GM18526 (cell line): ENCODE results near the gene TOR2A.

ENCODE experiments used
- POLR2A ChIP-seq: IDR thresholded peaks from 3 replicates; pipeline ENCODE4 v1.6.1; 2011; ENCODE audit not compliant: insufficient read length; ENCODE audit errors: extremely low read depth

TOR2A gene

DNA sequence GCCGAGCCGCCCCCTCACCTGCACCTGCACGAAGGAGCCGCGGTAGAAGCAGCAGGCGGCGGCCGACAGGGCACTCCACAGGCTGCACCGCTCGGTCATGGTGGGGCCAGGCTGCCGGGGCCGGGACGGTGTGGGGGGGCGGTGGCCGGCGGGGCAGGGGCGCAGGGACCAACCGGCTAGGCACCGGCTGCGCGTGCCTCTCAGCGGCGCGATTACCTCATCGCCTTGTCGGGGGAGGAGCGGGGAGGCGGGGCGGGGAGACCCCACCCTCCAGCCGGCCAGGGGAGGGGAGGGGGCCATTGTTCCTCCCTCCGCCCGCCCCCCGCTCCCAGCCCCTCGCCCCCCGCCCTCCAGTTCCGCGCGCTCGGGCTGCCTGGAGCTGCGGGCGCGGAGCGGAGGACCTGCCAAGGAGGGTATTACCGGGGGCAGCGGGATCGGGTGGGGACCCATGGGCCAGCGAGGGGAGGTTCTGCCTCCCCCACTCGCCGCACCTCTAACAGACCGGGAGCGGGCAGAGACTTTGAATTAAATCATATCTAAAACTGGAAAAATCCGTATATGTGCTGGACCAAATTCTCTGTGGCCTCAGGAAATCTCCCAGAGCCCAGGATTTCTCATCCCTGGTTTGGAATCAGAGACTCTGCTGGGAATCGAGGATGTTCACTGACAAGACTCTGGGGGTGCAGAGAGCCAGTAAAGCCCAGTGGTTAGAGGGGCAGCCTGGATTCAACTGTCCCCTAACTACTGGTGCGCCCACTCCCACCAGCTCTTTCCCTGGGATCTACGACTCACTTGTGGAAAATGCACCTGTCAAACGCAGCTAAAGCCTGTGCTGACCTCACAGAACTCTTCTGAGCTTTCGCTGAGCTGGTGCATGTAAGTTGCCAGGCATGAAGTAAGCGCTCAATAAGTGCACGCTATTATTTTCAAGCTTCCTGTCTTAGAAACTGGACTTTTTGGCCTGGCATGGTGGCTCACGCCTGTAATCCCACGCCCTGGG is 20.3 kb upstream of the TOR2A start:
- no peak for TF ChIP-seq POLR2A

DNA sequence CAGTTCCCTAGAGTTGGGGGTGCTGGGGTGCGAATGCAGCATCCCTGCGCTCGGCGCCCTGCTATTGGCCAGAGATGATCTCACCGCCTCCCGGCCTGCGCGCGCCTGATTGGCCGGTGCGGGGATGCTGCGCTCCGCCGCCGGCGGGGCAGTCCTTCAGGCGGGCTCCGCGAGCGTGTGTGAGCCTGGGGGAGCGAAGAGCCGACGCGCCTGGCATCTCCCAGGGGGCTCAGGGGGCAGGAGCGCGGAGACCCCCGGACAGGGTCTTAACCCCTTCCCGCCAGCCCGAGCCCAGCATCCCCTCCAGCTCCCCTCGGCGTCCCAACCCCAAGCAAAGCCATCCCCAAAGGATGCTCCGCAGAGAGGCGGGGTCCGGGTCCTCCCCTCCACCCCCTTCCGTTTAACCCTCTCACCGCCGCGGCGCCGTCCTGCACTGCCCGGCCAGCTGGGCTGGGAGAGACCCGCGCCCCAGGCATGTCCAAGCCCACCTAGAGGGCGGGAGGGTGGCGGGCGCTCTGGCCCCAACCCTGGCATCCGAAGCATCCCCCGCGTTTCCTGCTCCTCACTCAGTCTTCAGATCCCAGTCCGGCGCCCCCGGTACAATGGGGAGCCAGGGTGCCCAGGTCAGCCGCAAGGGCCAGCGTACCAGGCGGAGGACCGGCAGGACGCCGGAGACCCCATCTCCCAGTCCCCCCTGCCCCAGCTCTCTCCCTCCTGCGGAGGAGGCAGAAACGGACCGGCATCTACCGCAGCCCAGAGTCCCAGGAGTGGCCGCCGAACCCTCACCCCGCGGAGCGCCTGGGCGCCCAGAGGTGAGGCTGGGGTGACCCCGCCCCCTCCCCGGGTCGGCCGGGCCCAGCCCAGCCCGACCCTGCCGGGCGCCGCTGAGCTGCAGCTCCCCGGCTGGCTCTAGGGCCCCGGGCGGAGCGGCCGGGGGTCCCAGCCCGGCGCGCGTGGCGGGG is 19.3 kb upstream of the TOR2A start:
- no peak for TF ChIP-seq POLR2A

DNA sequence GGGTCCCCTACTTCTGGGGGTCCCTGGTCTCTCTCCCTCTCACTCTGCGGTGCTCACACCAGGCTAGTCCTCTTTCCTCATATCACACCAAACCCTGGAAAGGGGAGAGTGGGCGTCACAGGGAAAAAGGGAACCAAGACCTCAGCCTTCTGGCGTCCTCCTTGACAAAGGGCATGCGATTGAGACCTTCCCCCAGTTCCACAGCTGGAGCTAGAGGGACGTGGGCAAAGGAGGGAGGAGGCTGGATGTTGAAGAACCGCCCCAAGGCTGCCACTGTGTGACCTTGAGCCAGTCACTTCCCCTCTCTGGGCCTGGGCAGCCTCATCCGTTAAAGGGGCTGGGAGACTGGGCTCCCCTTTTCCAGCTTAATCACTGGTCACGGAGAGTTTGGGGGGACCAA is 18.5 kb upstream of the TOR2A start:
- no peak for TF ChIP-seq POLR2A

DNA sequence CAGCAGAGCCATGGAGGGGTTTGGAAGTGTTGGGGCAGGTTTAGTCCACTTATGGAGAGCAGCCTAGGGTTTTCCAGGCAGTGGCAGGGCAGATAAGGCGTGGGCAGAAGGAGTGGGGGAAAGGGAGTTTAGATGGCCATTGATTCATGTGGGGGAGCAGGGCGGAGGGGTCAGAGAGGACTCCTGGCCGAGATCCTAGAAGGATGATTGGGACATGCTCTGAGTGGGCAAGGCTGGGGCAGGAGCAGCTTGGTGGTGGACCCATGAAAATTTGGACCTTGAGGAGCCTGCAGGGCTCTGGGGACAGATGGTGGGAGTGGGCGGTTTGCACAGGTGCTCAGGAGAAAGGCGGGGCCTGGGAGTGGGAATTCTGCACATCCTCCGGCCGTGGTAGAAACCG is 18.1 kb upstream of the TOR2A start:
- no peak for TF ChIP-seq POLR2A

DNA sequence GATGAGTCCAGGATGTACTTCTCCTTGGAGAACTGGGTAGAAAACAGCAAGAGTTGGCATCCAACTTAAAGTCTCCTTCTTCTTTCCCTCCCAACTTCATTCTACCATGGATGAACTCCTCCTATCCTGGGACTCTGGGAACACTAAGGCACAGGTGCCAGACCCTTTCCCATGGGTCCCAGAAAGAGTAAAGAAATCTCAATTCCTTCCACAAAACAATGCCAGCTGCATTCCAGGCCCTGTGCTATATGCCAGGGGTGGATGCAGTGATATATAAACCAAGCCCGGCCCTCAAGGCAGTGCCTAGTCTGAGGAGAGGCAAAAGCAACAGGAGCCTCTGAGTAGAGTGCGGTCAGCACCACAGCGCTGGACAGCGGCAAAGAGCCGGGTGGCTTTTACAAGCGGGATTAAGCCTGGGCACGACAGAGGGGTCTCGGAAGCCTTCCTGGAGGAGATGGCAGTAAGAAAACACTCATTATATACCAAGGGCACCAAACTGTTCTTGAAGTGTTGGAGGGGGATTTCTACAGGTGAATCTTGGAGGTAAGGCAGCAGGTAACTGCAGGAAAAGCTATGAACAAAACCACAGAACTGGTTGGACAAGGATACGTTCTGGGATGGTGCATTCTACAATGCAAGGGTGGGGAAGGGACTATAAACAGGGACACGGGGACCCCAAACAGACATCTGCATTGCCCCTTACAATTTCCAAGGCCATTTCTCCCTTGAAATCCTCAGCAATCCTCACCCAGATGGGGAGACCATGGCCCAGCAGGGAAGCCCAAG is 16.4 kb upstream of the TOR2A start:
- no peak for TF ChIP-seq POLR2A

DNA sequence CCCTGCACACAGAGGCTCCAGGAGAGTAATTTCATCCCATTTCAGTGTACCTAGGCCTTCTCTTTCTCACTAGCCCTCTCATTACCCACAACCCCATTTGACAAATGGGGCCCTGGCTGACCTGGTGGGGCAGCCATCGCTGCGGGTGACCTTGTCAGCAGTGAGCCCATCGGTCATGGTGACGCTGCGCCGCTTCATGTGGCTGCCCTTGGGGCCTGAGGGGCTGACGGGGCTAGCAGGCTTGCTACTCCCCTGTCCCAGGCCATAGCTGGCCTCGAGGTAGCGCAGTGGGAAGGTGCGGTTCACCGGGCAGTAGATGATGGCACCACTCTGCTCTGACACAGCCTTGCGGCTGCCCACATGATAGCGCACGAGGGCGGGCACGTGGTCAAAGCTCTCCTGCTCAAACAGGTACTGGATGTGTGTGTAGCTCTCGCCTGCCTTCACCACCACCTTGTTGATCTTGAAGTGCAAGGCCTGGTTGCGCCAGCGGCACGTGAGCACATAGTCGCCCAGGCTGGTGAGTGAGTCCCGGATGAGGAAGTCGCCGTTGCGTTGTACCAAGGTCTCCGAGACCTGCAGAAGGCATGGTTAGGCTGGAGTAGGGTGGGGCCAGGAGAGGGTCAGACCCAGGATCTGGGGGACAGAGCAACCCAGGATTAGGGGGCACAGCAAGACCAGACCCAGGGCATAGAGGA is 14.1 kb upstream of the TOR2A start:
- TF ChIP-seq POLR2A, result no peak

DNA sequence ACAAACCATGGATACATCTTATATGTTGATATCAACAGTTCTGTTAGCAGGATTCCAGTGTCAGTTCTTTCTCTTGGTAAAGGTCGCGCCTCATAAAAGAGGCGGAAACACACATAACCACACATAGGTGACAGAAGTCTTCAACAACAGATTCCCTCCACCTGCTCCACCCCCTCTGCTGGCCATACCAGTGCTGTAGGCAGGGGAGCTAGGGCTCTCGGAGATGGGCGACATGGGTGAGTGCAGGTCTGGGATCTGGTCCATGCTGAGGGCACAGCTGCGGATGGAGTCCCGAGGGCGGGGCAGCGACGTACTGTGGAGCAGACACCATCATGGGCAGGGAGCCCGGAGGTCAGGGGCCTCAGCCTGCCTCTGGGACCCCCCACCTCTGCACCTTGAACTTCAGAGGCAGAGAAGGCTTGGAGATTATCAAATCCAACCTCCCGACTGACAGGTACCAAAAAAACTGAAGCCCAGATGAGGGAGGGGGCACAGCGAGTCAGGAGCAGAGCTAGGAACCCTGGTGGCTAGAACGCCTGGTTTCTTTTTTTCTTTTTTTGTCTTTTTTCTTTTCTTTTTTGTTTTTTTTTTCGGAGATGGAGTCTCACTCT is 12.0 kb upstream of the TOR2A start:
- no peak for TF ChIP-seq POLR2A

DNA sequence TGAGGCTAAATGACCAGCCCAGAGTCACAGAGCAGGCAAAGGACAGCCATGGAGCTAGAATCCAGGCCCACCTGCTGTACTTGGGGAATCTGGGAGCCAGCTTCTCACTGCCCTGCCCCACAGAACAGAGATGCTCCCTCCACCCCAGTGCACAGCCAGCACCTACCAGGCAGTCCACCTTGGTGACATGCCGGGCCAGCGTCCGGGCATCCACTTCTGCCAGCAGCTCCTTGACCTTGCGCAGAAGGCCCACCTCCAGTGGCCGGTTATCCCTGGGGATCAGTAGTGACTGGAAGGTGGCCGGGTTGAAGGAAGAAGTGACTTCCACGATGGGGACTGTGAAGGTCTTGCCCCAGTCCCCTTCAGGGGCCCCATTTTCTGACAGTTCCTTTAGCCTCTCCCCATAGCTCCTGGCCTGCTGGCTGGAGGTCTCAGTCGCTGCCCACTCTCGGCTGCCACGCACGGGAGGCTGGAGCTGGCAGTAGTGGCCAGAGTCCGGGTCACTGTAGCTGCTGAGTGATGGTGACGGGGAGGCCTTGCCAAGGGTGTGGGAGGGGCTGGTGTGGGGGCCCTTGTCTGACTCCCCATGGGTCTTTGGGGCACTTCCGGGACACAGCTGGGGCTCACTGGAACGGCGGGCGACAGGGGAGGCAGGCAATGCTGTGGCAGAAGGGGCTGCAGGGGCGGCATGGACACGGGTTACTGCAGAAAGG is 9.5 kb upstream of the TOR2A start:
- no peak for TF ChIP-seq POLR2A

DNA sequence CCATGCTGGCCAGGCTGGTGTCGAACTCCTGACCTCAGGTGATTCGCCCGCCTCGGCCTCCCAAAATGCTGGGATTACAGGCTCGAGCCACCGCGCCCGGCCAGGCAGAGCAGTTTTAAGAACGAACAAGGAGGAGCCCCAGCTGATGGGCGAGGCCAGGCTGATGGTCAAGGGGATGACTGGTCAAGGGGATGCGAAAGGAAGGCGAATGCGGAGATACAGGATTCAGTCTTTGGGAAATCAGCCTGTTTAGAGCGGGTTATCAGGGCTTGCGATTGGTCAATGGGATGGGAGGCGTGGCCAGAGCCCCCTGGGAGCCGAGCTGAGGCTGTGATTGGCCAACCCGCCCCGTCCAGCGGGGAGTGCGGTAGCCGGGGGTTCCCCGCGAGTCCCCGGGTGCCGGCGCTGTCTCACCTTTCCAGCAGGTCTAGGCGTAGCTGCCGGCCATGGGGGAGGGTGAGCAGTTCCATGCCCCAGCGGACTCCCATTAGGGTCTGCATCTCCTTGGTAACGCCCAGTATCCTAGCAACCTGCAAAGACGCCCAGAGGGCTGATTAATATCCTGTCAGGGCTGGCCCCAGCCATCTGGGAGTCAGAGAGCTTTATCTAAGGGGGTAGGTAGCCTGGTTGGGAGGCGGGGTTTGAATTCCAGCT is 7.5 kb upstream of the TOR2A start:
- TF ChIP-seq POLR2A, result no peak

DNA sequence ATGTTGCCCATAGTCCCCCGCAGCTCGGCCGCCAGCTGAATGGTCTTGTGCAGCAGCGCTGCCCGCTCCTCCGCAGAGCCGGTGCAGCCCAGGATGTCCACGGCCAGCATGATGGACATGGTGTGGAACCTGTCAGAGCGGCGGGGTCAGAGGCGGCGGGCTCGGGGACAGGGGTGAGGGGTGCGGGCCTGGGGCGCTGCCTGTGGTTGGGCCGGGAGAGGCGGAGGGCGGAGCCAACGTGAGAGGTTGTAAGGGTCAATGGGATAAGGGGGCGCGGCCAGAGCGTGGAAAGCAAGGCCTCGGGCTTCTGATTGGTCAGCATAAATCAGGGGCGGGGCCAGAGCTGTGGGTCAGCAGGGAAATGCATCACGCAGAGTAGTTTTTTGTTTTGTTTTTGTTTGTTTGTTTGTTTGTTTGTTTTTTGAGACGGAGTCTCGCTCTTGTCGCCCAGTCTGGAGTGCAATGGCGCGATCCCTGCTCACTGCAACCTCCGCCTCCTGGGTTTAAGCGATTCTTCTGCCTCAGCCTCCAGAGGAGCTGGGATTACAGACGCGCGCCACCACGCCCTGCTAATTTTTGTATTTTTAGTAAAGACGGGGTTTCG is 6.8 kb upstream of the TOR2A start:
- TF ChIP-seq POLR2A, result no peak

DNA sequence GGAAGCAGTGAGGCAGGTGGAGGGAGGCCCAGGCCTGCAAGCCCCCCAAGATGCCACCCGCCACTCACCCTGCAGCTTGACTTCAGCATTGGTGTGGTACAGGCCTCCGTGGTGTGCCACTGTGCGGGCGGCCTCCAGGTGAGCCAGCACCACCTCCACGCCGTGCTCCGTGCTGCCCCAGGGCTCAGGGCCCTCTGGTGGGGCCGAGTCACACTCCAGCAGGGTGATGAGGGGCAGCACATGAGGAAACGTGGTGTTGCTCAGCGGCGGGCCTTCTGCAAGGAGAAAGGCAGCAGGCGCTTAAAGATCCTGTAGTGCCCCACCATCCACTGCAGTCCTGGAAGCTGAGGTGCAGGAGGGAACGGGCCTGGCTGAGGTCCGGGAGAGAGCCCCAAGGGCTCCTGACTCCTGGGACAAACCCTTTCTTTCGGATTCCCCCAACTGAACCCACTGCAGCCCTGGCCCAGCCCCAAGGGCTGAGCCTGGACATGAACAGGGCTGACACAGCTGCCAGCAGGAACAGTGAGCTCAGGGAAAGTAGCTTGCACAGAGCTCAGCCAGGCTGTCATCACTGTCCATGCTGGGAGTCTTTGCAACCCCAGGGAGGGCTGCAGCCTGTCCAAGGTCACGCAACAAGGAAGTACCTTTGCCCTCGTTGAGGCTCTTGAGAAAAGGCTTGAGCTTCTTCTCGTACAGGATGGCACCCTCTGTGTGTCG is 4.7 kb upstream of the TOR2A start:
- TF ChIP-seq POLR2A, result no peak

DNA sequence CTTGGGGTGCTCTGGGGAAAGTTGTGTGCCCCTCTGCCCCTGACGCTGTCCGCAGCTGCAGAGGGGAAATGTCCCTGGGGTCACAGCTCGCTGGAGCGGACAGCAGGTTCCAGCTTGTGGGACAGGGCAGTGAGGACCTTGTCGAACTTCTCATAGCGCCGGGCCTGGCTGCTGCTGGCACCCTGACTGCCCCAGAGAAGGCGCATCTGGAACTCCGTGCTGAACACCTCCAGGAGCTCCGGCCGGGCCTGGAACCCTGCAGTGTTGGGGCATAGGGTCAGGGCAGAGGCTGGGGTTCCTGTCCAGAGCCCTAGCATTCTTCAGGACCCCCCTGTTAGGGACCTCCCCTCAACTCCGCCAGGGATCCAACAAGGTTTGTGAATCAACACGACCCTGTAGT is 3.6 kb upstream of the TOR2A start:
- TF ChIP-seq POLR2A, result no peak

DNA sequence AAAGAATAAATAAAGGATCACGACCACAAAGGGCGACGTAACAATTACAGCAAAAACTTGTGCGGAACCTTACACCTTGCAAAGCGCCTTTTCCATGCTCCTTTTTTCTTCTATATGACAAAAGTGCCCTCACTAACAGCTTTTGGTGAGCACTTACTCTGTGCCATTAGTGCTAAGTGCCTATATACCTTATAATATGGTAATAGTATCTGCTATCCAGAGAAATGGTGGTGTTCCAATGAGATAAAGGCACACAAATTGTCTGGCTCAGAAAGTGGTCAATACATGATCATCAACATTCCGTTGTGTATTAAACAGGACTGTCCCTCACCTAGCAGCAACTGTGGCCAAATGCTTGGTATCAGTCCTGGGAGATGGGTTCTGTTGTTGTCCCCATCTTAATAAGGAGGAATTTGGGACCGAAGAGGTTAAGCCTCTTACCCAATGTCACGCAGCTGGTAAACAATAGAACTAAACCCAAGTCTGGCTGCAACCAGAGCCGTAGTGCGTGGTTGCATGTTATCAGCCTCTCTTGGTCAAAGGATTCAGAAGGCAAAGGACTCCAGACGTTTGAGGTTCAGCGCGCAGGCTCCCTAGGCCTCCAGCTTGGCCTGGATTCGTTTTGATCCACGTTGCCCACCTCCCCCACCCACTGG is 564 bp upstream of the TOR2A start:
- no peak for TF ChIP-seq POLR2A
